Type B pancreatic cell (in vitro differentiated cells): ENCODE data around the gene KMT5B. TPM values are rescaled to one million over a fixed set of nuclear protein-coding genes. Genes with fewer than 3 reads are reported as not detected.

ENCODE experiments used
- DNase-seq: peaks from one replicate; pipeline ENCODE4 v3.0.0; 2021; ENCODE audit warnings: mixed read lengths; ENCODE audit not compliant: unreplicated experiment; ENCODE audit errors: extremely low spot score
- H3K27ac Mint-ChIP-seq: 2 replicates; pipeline ENCODE4 v1.8.0; 2021; ENCODE audit warnings: mild to moderate bottlenecking, mixed read lengths
- H3K27me3 Mint-ChIP-seq: 2 replicates; pipeline ENCODE4 v1.8.0; 2021; ENCODE audit warnings: mixed read lengths
- H3K36me3 Mint-ChIP-seq: 2 replicates; pipeline ENCODE4 v1.8.0; 2021; ENCODE audit warnings: mixed read lengths
- H3K4me1 Mint-ChIP-seq: one replicate; pipeline ENCODE4 v1.8.0; 2021; ENCODE audit warnings: mixed read lengths; ENCODE audit not compliant: unreplicated experiment
- H3K4me3 Mint-ChIP-seq: 2 replicates; pipeline ENCODE4 v1.8.0; 2021; ENCODE audit warnings: mild to moderate bottlenecking, mixed read lengths
- H3K9me3 Mint-ChIP-seq: 2 replicates; pipeline ENCODE4 v1.8.0; 2021; ENCODE audit warnings: mixed read lengths
- CTCF ChIP-seq: fragments of 200-600 bp; sonication (generic); conservative IDR thresholded peaks from 2 replicates; pipeline ENCODE4 v1.5.0; 2021; ENCODE audit warnings: antibody characterized with exemption, mild to moderate bottlenecking
- total RNA-seq: library from RNA; stranded (reverse); gene quantifications from 2 replicates; pipeline ENCODE4 v1.2.1, GENCODE V29; 2021; ENCODE audit warnings: low replicate concordance

KMT5B gene
- total RNA-seq, 1 donor from 2014 or later, result 54.4 TPM

GRCh38 chr11:68115285-68115684 is 97.8 kb downstream of the KMT5B start:
- Mint-ChIP-seq H3K36me3 (peaks cover 14% of the 10 kb centered on the region), H3K9me3 (no peaks in the 10 kb centered on the region), H3K4me1 (peaks cover 37% of the 10 kb centered on the region), H3K27me3 (no peaks in the 10 kb centered on the region), H3K4me3 (no peak overlapping the region), H3K27ac (peak overlapping the region; percentile 23)
- no peak for TF ChIP-seq CTCF
- no peak for DNase-seq

GRCh38 chr11:68113986-68114385 is 99.1 kb downstream of the KMT5B start:
- H3K4me3 Mint-ChIP-seq, result no peak overlapping the region
- H3K36me3 Mint-ChIP-seq, result peaks cover 14% of the 10 kb centered on the region
- TF ChIP-seq CTCF, result no peak
- peak overlapping the region; percentile 7 for H3K27ac Mint-ChIP-seq
- DNase-seq, result no peak
- peaks cover 35% of the 10 kb centered on the region for H3K4me1 Mint-ChIP-seq
- H3K9me3 Mint-ChIP-seq, result no peaks in the 10 kb centered on the region
- no peaks in the 10 kb centered on the region for H3K27me3 Mint-ChIP-seq

- Mint-ChIP-seq H3K9me3 (no peaks in the 10 kb centered on the region), H3K27me3 (no peaks in the 10 kb centered on the region), H3K27ac (peak overlapping the region; percentile 46), H3K36me3 (peaks cover 10% of the 10 kb centered on the region), H3K4me3 (peak overlapping the region; percentile 15), H3K4me1 (peaks cover 29% of the 10 kb centered on the region)
- no peak for TF ChIP-seq CTCF
- DNase-seq, result no peak
These were observed 105.4 kb downstream of the KMT5B start for GRCh38 chr11:68107689-68108088.

- no peaks in the 10 kb centered on the region for H3K9me3 Mint-ChIP-seq
- H3K27ac Mint-ChIP-seq, result peak overlapping the region; percentile 80
- peaks cover 29% of the 10 kb centered on the region for H3K4me1 Mint-ChIP-seq
- peaks cover 17% of the 10 kb centered on the region for H3K36me3 Mint-ChIP-seq
- H3K4me3 Mint-ChIP-seq, result peak overlapping the region; percentile 13
- no peaks in the 10 kb centered on the region for H3K27me3 Mint-ChIP-seq
- no peak for TF ChIP-seq CTCF
- DNase-seq, result no peak
These were observed 106.7 kb downstream of the KMT5B start for GRCh38 chr11:68106165-68106940.

Other genes starting within 250 kb of the KMT5B start
- gene UNC93B1, start 209.2 kb downstream of the KMT5B start, total RNA-seq, result 13.0 and 13.7 TPM in 2 replicates
- 0.95 and 1.7 TPM in 2 replicates for gene ALDH3B1, start 203.0 kb downstream of the KMT5B start, total RNA-seq
- gene NDUFS8, start 182.6 kb downstream of the KMT5B start, total RNA-seq, result 153 and 168 TPM in 2 replicates
- gene TCIRG1, start 174.3 kb downstream of the KMT5B start, total RNA-seq, result 37.0 and 49.7 TPM in 2 replicates
- 32.2 and 46.7 TPM in 2 replicates for gene CHKA, start 91.9 kb downstream of the KMT5B start, total RNA-seq
- 45.4 and 46.4 TPM in 2 replicates for gene C11orf24, start 58.7 kb upstream of the KMT5B start, total RNA-seq
- 64.9 and 65.0 TPM in 2 replicates for gene LRP5, start 99.3 kb upstream of the KMT5B start, total RNA-seq
- 102 and 104 TPM in 2 replicates for gene PPP6R3, start 247.5 kb upstream of the KMT5B start, total RNA-seq